Spleen (tissue), 7 donors: ENCODE measurements around the gene SSBP3.

ENCODE experiments used
- CTCF ChIP-seq, 11 experiments: fragments of 200-600 bp in 7 of 11; fragments of 450-650 bp in 4 of 11; sonication (generic) in 4 of 11; IDR thresholded peaks in 8 of 11; conservative IDR thresholded peaks in 3 of 11; 1 replicate in 7 of 11; 2 replicates in 4 of 11; pipeline versions ENCODE4 v1.4.0 to v1.8.0; 2016 to 2021; ENCODE audit warnings: antibody characterized with exemption in 11 of 11, inconsistent platforms in 4 of 11, mild to moderate bottlenecking in 1 of 11
- POLR2A ChIP-seq, 3 donors: fragments of 450-650 bp; IDR thresholded peaks; one replicate each; pipeline ENCODE4 v1.5.1; 2017; ENCODE audit warnings: antibody characterized with exemption in 3 of 3, mild to moderate bottlenecking in 1 of 3
- POLR2AphosphoS5 ChIP-seq, 3 donors: sonication (generic); formaldehyde crosslinking; IDR thresholded peaks; one replicate each; pipeline ENCODE4 v1.5.1; 2017; ENCODE audit warnings: antibody characterized with exemption in 3 of 3
- donor health status: DM: no; HTN: no; CAD: no; lungs with moderate emphysema.
- donor health status: DM: no; HTN: no; CAD: no.
- donor health status: DM: no; HTN: no; CAD: no.

GRCh38 chr1:54347261-54347954, 58.8 kb downstream of the SSBP3 start:
- TF ChIP-seq CTCF (IDR thresholded peaks at IDR 0.05 in 8 of 11, conservative IDR thresholded peaks at IDR 0.05 in 3 of 11) (no peak), POLR2AphosphoS5 (IDR thresholded peaks at IDR 0.05) (no peak), POLR2A (IDR thresholded peaks at IDR 0.05) (no peak)
